Suprapubic skin (tissue), 4 donors: Measurements from ENCODE around the gene FAM83G. TPM values are rescaled to one million over a fixed set of nuclear protein-coding genes. Genes with fewer than 3 reads are reported as not detected.

Source experiments
- DNase-seq, 2 donors: peaks; one replicate each; pipeline ENCODE4 v3.0.0-alpha.2; 2019; ENCODE audit warnings: low spot score in 2 of 2
- H3K27ac ChIP-seq: fragments of 200-600 bp; sonication (generic); one replicate; pipeline ENCODE4 v1.5.1; 2019
- H3K27me3 ChIP-seq: fragments of 200-600 bp; sonication (generic); one replicate; pipeline ENCODE4 v1.5.1; 2019
- H3K36me3 ChIP-seq: fragments of 200-600 bp; sonication (generic); one replicate; pipeline ENCODE4 v1.5.1; 2019
- H3K4me1 ChIP-seq: fragments of 200-600 bp; sonication (generic); one replicate; pipeline ENCODE4 v1.5.1; 2019
- H3K4me3 ChIP-seq: fragments of 200-600 bp; sonication (generic); one replicate; pipeline ENCODE4 v1.5.1; 2019; ENCODE audit warnings: mild to moderate bottlenecking
- H3K9me3 ChIP-seq: fragments of 200-600 bp; sonication (generic); one replicate; pipeline ENCODE4 v1.5.1; 2019
- EP300 ChIP-seq: sonication (generic); formaldehyde crosslinking; IDR thresholded peaks from one replicate; pipeline ENCODE4 v1.6.1; 2017; ENCODE audit warnings: antibody characterized with exemption
- POLR2A ChIP-seq, 2 donors: fragments of 450-650 bp; IDR thresholded peaks; one replicate each; pipeline ENCODE4 v1.6.1; 2017; ENCODE audit warnings: antibody characterized with exemption in 2 of 2, mild to moderate bottlenecking in 2 of 2, moderate library complexity in 2 of 2
- POLR2AphosphoS5 ChIP-seq, 3 donors: sonication (generic); formaldehyde crosslinking; IDR thresholded peaks; one replicate each; pipeline ENCODE4 v1.6.1; 2017; ENCODE audit warnings: antibody characterized with exemption in 3 of 3
- WGBS: methylation state at CpG from one replicate; pipeline ENCODE4 v1.1.5; 2018; 5-methylcytosine and 5-hydroxymethylcytosine counted together
- total RNA-seq, 4 donors: library from RNA; depleted of rRNA; stranded (reverse); fragments of >200 nt; gene quantifications; one replicate each; pipeline ENCODE4 v1.1.0, GENCODE V29; 2016
- TF ChIP-seq, protein P1 (sequence below), 2 donors: fragments of 200-600 bp in 1 of 2; fragments of 450-650 bp in 1 of 2; sonication (generic) in 1 of 2; IDR thresholded peaks; one replicate each; pipeline ENCODE4 v1.5.1; 2016 to 2019; ENCODE audit warnings: antibody characterized with exemption in 2 of 2, mild to moderate bottlenecking in 1 of 2, moderate library complexity in 1 of 2

Gene FAM83G
- total RNA-seq, 4 donors from 2014 or later: 205 to 261 (median 210) TPM

DNA sequence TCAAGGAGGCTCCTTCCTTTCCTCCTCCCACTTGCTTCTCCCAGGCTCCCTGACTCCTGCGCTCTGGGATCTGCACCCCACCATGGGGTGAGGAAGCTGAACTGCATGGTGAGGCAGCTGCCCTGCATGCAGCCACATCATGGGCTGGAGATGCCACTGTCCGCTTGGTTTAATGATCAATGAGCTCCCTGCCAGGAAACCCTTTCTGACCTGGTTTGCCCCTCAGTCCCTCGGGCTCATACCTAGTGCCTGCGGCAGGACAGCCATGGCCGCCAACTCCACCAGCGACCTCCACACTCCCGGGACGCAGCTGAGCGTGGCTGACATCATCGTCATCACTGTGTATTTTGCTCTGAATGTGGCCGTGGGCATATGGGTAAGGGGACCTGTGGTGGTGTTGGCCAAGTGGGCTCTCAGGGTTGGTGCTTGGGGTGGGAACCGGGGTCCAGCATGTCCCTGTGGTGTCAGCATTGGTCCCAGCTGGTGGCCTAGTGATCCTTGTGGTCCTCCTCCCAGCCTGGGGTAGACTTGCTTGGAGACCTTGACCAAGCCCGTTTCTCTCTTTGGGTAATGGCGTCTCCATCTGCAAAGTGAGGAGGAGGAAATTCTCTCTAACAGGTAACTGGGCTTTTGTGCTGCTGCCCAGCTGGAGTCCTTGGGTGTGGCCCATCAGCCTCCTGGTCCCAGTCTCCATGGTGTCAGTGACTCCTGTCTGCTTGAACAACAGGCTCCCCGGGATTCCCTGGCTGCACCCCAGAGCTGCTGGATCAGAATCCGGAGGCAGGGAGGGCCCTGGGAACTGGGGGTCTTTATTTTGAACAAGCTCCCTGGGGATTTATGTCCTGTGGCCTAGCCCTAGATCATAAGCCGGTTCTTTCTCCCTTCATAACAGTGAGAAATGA, 52.4 kb downstream of the FAM83G start, which contains the start of gene SLC5A10:
TSS of gene SLC5A10 (plus strand) at position 225 of the 902 bp plus-strand sequence. CDS start at position 266, 41 bp downstream.
- WGBS: 88% methylated on average over 15 of the region's 17 CpGs
- TF ChIP-seq, protein P1, sequence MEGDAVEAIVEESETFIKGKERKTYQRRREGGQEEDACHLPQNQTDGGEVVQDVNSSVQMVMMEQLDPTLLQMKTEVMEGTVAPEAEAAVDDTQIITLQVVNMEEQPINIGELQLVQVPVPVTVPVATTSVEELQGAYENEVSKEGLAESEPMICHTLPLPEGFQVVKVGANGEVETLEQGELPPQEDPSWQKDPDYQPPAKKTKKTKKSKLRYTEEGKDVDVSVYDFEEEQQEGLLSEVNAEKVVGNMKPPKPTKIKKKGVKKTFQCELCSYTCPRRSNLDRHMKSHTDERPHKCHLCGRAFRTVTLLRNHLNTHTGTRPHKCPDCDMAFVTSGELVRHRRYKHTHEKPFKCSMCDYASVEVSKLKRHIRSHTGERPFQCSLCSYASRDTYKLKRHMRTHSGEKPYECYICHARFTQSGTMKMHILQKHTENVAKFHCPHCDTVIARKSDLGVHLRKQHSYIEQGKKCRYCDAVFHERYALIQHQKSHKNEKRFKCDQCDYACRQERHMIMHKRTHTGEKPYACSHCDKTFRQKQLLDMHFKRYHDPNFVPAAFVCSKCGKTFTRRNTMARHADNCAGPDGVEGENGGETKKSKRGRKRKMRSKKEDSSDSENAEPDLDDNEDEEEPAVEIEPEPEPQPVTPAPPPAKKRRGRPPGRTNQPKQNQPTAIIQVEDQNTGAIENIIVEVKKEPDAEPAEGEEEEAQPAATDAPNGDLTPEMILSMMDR (IDR thresholded peaks at IDR 0.05): peak in 1 of 2 donors; percentile 13
- TF ChIP-seq EP300 (no peak), POLR2AphosphoS5 (IDR thresholded peaks at IDR 0.05) (no peak)
- Histone ChIP-seq H3K9me3 (no peaks in the 10 kb centered on the region), H3K27me3 (peaks cover 10% of the 10 kb centered on the region), H3K36me3 (no peaks in the 10 kb centered on the region), H3K27ac (no peak within 1 kb of the TSS), H3K4me1 (peaks cover 14% of the 10 kb centered on the region), H3K4me3 (no peak within 1 kb of the TSS)
- no peak for DNase-seq

DNA sequence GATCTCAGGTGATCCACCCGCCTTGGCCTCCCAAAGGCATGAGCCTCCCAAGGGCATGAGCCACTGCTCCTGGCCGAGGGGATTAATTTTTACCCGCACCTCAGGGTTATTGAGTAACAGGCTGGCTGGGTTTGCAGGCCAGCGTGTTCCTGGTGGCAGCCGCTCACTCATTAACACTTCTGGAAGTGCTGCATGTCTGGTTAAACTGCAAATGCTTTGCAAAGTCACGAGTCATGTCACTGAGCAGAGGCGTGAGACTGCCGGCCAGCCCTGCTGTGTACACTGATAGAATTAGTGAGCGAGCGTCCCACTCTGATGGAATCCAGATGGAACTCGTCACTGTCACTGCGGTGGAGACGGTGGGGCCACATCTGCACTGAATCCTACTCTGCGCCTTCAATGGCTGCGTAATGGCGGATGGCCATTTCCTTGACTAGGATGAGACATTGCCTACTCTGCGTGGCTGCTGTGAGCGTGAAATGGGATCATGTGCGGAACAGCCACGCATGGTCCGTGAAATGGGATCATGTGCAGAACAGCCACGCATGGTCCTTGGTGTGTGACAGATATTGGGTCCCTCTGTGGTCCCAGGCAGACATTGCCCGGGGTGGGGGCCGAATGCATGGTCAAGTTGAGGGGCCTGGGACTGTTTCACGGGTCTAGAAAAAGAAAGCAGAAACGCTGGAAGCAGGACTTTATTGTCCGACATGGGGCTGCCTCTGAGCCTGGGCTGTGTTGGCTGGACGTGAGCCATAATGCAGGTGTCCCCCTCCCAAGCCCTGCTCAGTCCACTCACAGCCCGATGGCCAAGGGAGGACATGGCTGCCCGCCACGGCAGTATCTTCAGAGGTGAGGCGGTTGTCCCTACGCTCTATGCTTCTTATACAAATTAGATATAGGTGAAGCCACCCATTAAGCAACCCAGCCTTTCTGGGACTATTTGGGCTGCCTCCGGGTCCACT, 53.3 kb downstream of the FAM83G start:
- H3K27ac ChIP-seq: no peak overlapping the region
- peaks cover 14% of the 10 kb centered on the region for H3K4me1 ChIP-seq
- H3K27me3 ChIP-seq: peaks cover 12% of the 10 kb centered on the region
- no peaks in the 10 kb centered on the region for H3K36me3 ChIP-seq
- no peak overlapping the region for H3K4me3 ChIP-seq
- WGBS: 82% methylated on average over 22 of the region's 34 CpGs
- no peaks in the 10 kb centered on the region for H3K9me3 ChIP-seq
- TF ChIP-seq EP300: no peak
- no peak for TF ChIP-seq POLR2AphosphoS5 (IDR thresholded peaks at IDR 0.05)
- TF ChIP-seq, protein P1 (IDR thresholded peaks at IDR 0.05): no peak
- no peak for TF ChIP-seq POLR2A (IDR thresholded peaks at IDR 0.05)
- DNase-seq: no peak

DNA sequence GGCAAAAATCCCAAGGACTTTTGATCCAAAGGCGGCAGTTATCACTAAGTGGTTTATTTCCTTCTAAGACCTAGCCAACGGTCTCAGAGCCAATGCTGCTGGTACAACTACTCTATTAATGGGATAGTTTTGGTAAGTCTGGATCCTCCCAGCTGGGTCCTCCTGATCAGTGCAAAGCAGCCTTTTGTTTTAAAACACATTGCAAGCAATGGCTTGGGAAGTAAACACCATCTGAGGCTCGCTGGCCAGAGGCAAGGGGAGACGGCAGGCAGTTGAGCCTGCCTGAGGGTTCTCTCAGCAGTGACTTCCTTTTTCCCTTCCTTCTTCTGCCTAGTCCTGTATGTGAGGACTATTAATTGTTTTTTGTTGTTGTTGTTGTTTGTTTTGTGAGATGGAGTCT, 54.2 kb downstream of the FAM83G start:
- Histone ChIP-seq H3K27me3 (peaks cover 16% of the 10 kb centered on the region), H3K9me3 (no peaks in the 10 kb centered on the region), H3K27ac (no peak overlapping the region), H3K4me3 (no peak overlapping the region), H3K4me1 (peaks cover 14% of the 10 kb centered on the region), H3K36me3 (no peaks in the 10 kb centered on the region)
- TF ChIP-seq, protein P1 (IDR thresholded peaks at IDR 0.05): no peak
- WGBS: 64% methylated on average over 4 of the region's 4 CpGs
- DNase-seq: no peak

DNA sequence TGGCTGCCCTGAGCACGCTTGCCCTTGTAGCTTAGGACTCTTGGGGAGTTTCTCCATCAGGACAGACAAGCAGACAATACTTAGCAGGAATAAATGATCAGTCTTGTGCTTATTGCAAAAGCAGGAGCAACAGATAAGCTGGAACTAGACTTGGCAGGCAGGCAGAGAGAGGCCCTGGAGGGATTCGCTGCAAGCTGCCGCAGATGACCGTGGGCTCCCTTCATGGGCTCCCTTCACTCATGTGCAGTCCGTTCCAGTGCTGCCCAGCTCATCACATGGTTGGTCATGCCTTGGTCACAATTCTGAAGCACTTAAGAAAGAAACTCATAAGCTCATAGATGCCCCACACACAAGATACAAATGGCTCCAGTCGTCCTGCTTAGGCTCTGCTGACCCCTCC, 55.0 kb downstream of the FAM83G start:
- Histone ChIP-seq H3K4me3 (no peak overlapping the region), H3K9me3 (no peaks in the 10 kb centered on the region), H3K27ac (no peak overlapping the region), H3K27me3 (peaks cover 16% of the 10 kb centered on the region), H3K36me3 (no peaks in the 10 kb centered on the region), H3K4me1 (peaks cover 14% of the 10 kb centered on the region)
- 63% methylated on average over 6 of the region's 6 CpGs for WGBS
- TF ChIP-seq EP300 (no peak), POLR2AphosphoS5 (IDR thresholded peaks at IDR 0.05) (no peak), POLR2A (IDR thresholded peaks at IDR 0.05) (no peak)
- TF ChIP-seq, protein P1 (IDR thresholded peaks at IDR 0.05): no peak
- no peak for DNase-seq
